Stimulated activated CD8-positive, alpha-beta memory T cell treated with anti-CD3 and anti-CD28 coated beads, Interleukin-7, amount 100 ng/mL, for 24 hours (primary cell): ENCODE measurements around the gene SEC23A.
"Not testable (repeated sequence)": the region's sequence is repeated elsewhere in the genome, so short reads cannot be mapped to it uniquely, and the experiment has no call there.

Source experiments
- DNase-seq: peaks from one replicate; pipeline ENCODE4 v3.0.0-alpha.2; 2020; ENCODE audit warnings: low read depth

The SEC23A gene

GRCh38 chr14:39029789-39030188 is 73.2 kb downstream of the SEC23A start:
- DNase-seq, result no peak

DNA sequence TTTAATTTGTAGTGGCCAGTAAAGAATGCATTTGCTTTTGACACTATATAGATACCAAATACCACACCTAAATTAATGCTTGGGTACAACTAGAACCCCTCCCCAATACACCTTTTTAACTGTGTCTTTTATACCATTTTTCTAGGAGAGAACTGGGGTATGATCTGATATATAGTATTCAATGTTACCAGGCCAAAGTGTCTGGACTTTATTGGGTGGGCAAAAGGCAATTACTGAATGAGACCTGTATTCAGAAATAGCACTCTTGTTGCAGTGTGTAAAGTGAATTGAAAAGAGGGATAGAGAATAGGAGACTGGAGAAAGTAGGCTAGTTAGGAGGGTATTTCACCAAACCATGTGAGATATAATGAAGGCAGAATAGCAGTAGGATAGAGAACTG is 74.4 kb downstream of the SEC23A start:
- DNase-seq, result no peak

DNA sequence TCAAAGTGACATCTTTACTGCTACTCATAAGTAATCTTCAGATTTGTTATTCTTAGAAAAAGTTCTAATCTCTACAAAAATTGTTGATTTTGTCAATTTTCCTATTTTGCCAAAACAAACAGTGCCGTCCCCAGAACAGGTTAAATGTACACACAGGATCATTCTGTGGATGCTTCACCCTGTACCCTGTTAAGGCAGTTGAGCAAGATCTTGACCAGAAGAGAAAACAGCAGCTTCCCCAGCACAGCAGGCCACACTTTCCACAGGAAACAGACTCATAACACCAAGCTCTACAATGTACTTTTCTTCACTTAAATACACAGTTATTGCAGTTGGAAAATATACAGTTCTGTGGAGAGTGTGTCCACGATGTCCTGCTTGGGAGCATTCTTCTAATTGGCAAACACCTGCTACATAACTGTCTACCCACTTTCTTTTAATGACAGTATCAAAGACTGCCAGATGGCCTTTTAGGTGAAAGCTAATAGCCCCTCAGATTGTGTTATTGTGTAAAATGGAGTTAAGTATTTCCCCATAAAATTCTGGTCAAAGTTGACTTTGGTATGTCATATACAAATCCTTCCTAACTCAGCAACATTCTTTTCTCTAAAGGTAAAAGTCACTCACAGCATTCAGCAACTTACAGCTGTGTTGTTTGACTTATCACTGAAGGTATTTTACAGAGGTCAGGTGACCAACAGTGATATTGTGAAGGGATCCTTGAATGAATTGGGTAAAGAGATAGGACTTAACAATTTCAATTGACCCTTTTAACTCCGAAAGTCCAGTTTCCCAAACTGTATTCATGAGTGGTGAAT is 77.0 kb downstream of the SEC23A start:
- DNase-seq, result no peak

- no peak for DNase-seq
These were observed 77.7 kb downstream of the SEC23A start for GRCh38 chr14:39025250-39025809.

GRCh38 chr14:39023939-39024871 is 78.8 kb downstream of the SEC23A start:
- DNase-seq, result no peak

GRCh38 chr14:39017096-39018016 is 85.7 kb downstream of the SEC23A start:
- not testable (repeated sequence) for DNase-seq

DNA sequence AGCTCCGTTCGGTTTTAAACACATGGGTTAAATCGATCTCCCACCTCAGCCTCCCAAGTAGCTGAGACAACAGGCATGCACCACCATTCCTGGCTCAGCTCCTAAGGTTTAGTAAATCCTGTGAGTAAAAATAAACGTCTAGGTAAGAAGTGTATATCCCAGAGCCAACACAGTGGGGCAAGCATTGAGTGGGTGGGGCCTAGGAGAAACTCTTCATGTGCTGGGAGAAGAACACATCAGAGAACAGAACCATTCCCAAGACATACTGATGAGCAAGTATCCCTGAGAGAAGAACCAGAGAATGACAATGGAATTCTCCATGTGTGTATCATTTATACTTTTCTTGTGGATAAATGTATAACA is 86.3 kb downstream of the SEC23A start:
- DNase-seq, result no peak

DNA sequence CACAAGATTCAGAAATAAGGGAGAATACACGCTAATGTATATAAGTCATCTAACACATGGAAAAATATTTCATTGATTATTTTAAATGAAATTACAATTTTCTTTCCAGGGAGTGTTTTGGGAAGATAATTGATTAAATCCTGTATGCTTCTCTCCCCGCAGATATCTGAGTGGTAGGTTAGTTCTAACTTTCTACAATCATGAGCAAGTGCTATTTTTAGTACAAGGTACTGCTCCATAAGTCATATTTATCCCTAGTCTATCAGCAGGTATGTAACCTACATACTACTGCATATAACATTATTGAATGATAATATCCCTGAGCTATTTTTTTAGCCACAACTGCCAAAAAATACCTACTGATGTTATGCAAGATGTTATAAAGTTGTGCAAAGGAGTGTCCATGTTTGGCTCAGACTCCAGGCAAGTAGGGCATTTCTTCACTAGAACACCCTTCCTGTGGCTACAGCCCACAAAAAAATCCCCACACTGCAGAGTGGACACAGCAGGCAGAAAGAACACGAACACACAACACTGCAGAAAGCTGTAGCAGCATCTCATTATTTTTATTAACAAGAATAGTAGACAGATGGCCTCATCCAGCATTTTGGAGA is 87.0 kb downstream of the SEC23A start:
- no peak for DNase-seq

DNA sequence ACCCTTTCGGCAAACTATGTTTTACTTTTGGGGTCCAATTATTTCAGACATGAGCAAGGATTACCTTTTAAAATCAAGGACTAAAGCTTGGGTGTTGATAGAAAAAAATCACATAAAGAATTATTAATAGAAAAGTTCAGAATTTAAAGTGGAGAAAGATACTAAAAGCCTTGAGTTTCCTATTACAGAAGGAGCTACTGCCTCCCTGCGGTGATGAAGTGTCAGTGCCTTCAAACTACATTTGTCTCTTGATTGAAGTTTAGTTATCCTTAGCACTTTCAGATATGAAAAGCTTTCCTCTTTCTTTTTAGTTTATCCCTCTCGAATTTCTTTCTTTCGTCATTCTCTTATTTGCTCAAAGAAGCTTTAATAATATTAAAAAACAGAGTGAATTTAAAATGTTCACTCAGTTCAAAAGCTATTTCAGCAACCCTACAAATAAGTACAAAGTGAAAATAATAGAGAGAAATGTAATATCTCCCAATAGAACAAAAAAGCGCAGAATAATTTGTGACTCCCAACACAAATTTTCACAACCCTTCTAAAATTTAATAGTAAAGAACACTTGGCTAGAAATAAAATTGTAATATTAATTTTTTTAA is 87.6 kb downstream of the SEC23A start:
- no peak for DNase-seq

DNA sequence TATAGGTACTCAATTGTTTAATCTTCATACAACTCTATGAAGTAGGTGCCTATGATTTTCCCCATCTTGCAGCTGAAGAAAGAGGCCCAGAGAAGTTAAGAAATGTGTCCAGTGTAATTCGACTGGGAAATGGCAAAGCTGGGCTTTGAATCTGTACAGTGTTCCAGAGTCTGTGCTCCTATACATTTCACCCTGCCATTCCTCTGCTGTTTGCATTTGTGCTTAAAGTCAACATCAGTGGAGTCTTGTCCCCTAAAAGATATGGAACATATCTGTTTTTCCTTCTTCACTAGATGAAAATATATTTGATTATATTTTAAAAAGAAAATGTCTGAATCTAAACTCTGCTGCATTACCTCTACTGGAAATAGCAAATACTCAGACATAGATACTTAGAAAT is 88.6 kb downstream of the SEC23A start:
- no peak for DNase-seq

GRCh38 chr14:39008965-39009364 is 94.1 kb downstream of the SEC23A start:
- not testable (repeated sequence) for DNase-seq

- no peak for DNase-seq
These were observed 96.2 kb downstream of the SEC23A start for GRCh38 chr14:39006721-39007410.

GRCh38 chr14:39005044-39005880 is 97.8 kb downstream of the SEC23A start:
- no peak for DNase-seq

GRCh38 chr14:38999949-39000348 is 103.1 kb downstream of the SEC23A start:
- DNase-seq, result no peak

DNA sequence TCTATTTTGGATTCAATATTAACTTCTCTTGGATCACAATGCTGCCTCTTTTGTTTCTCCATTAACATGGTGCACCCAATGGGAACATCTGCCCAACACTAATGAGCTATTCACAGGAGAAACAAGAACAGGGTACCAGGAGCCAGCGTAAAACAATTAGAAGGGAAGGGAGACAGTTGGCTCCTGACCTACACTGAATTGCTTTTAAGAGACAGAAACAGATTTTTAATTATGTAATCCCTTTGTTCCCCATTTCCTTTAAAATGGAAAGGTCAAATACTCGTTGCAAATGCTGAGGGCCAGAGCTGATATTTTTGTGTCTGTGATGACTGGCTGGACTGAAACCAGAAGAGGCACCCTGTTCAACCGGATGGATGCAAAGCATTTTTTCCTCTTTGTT is 108.3 kb downstream of the SEC23A start:
- DNase-seq, result no peak

DNA sequence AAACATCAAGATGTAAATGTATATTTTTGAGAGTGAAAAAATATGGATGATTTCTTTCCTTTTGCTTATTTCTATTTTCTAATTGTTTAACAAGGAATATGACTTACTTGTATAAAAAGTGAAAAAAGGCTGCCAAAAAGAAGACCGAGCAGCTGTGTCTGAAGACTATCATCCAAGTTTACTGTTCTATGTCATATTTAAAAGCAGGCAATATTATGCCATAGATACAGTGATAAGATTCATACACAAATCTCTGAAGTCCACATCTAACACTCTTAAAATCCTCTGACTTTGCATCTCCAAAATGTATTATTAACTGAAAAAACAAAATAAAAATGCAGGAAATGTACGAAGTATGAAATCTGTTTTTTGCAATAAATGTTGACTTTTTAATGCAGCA is 109.1 kb downstream of the SEC23A start:
- no peak for DNase-seq

- no peak for DNase-seq
These were observed 110.8 kb downstream of the SEC23A start for GRCh38 chr14:38992067-38992844.

- DNase-seq, result no peak
These were observed 111.7 kb downstream of the SEC23A start for GRCh38 chr14:38991299-38991698.
